SU-DHL-6 (cell line): ENCODE data around the gene NDUFAB1.
"Not testable (repeated sequence)": the region's sequence is repeated elsewhere in the genome, so short reads cannot be mapped to it uniquely, and the experiment has no call there.

Experiments
- H2AFZ ChIP-seq: fragments of 200-600 bp; sonication (generic); 2 replicates; pipeline ENCODE4 v1.6.1; 2014; ENCODE audit warnings: low read depth, mild to moderate bottlenecking, moderate library complexity, mixed read lengths, antibody characterized with exemption, low read length; ENCODE audit not compliant: severe bottlenecking
- H3F3A ChIP-seq: fragments of 200-600 bp; shearing (Covaris generic); 2 replicates; pipeline ENCODE4 v1.6.0; 2016; ENCODE audit warnings: antibody characterized with exemption, mild to moderate bottlenecking; ENCODE audit not compliant: insufficient read depth
- H3K27ac ChIP-seq: fragments of 200-600 bp; sonication (generic); 2 replicates; pipeline ENCODE4 v1.5.1; 2016; ENCODE audit warnings: low read depth, mild to moderate bottlenecking, low read length, moderate library complexity, mixed read lengths
- H3K27me3 ChIP-seq: fragments of 200-600 bp; sonication (generic), shearing (Covaris generic); 2 replicates; pipeline ENCODE4 v1.6.0; 2014; ENCODE audit warnings: mild to moderate bottlenecking, low read length
- H3K36me3 ChIP-seq: fragments of 200-600 bp; sonication (generic); 2 replicates; pipeline ENCODE4 v1.6.1; 2014; ENCODE audit warnings: mild to moderate bottlenecking, low read length, mixed read lengths
- H3K4me2 ChIP-seq: fragments of 300-600, 200-600 bp; shearing (Covaris generic), sonication (generic); 2 replicates; pipeline ENCODE4 v1.6.0; 2014; ENCODE audit warnings: low read length, low read depth, mild to moderate bottlenecking; ENCODE audit not compliant: poor library complexity, severe bottlenecking
- H3K4me3 ChIP-seq: fragments of 200-600 bp; sonication (generic); 2 replicates; pipeline ENCODE4 v1.5.1; 2014; ENCODE audit warnings: antibody characterized with exemption, low read length, mild to moderate bottlenecking, mixed read lengths; ENCODE audit not compliant: insufficient read depth, poor library complexity, severe bottlenecking
- H3K79me2 ChIP-seq: fragments of 200-600 bp; sonication (generic); 2 replicates; pipeline ENCODE4 v1.6.1; 2014; ENCODE audit warnings: mild to moderate bottlenecking, low read length, moderate library complexity; ENCODE audit not compliant: insufficient read depth
- H3K9ac ChIP-seq: fragments of 200-600 bp; sonication (generic); 2 replicates; pipeline ENCODE4 v1.7.0; 2014; ENCODE audit warnings: mild to moderate bottlenecking, low read length
- H3K9me2 ChIP-seq: fragments of 200-600 bp; sonication (generic); replicated peaks from 2 replicates; pipeline ENCODE4 v1.6.1; 2014; ENCODE audit warnings: low read length; ENCODE audit not compliant: insufficient read depth
- H3K9me3 ChIP-seq: fragments of 200-600 bp; sonication (generic); 2 replicates; pipeline ENCODE4 v1.6.1; 2014; ENCODE audit warnings: low read length, mixed read lengths; ENCODE audit not compliant: insufficient read depth
- H4K20me1 ChIP-seq: fragments of 200-600 bp; sonication (generic); 2 replicates; pipeline ENCODE4 v1.6.1; 2014; ENCODE audit warnings: low read depth, mild to moderate bottlenecking, antibody characterized with exemption, low read length, moderate library complexity, mixed read lengths
- EZH2phosphoT487 ChIP-seq: fragments of 200-600 bp; sonication (generic), shearing (Covaris generic); conservative IDR thresholded peaks from 2 replicates; pipeline ENCODE4 v1.6.1; 2018; ENCODE audit warnings: mild to moderate bottlenecking, antibody characterized with exemption, low read length, moderate library complexity, mixed read lengths
- TF ChIP-seq, protein P1 (sequence below): fragments of 200-600 bp; sonication (generic); IDR thresholded peaks from one replicate; pipeline ENCODE4 v1.5.1; 2017; ENCODE audit warnings: antibody characterized with exemption, mild to moderate bottlenecking, low read length, moderate library complexity; ENCODE audit not compliant: insufficient read depth, poor library complexity, severe bottlenecking

Gene NDUFAB1

DNA sequence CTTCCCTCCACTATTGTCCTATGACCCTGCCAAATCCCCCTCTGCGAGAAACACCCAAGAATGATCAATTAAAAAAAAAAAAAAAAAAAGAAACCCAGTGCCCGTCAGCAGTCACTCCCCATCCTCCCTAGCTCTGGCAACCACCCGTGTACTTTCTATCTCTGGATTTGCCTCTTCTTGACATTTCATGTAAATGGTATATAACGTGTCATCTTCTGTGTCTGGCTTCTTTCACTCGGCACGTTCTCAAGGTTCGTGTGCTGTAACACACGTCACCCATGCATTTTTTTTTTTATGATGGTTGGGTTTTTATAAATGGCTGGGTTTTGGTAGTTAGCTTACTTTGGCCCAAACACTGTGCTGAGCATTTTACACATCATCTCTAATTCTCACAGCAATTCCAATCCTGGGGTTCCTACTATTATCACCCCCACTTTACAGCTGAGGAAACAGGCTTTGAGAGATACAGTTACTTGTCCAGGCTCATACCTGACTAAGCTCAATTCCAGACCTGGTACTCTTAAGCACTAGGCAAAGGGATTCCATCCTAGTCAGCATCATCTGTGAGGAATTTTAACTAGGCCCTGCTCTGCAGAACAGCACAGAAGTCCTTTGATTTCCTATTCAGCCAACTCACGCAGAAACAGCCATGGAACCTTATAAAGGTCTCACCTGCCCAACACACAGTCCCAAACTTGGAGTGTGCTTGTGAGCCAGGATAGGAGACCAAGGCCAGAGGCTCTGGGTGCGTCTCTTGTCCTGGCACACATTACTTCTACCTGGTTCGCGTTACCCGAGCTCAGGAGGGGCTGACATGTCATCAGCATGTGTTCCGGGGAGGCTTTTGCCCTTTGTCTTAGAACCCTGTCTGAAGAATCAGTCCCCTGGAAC, 11.7 kb downstream of the NDUFAB1 start:
- H3K27me3 ChIP-seq = no peaks in the 10 kb centered on the region
- TF ChIP-seq, protein P1, sequence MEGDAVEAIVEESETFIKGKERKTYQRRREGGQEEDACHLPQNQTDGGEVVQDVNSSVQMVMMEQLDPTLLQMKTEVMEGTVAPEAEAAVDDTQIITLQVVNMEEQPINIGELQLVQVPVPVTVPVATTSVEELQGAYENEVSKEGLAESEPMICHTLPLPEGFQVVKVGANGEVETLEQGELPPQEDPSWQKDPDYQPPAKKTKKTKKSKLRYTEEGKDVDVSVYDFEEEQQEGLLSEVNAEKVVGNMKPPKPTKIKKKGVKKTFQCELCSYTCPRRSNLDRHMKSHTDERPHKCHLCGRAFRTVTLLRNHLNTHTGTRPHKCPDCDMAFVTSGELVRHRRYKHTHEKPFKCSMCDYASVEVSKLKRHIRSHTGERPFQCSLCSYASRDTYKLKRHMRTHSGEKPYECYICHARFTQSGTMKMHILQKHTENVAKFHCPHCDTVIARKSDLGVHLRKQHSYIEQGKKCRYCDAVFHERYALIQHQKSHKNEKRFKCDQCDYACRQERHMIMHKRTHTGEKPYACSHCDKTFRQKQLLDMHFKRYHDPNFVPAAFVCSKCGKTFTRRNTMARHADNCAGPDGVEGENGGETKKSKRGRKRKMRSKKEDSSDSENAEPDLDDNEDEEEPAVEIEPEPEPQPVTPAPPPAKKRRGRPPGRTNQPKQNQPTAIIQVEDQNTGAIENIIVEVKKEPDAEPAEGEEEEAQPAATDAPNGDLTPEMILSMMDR = no peak
- TF ChIP-seq EZH2phosphoT487 = no peak
- no peak overlapping the region for H2AFZ ChIP-seq
- H4K20me1 ChIP-seq = no peaks in the 10 kb centered on the region
- H3K9ac ChIP-seq = no peak overlapping the region
- no peak overlapping the region for H3K4me3 ChIP-seq
- no peak overlapping the region for H3K4me2 ChIP-seq
- H3K9me3 ChIP-seq = no peaks in the 10 kb centered on the region
- H3K27ac ChIP-seq = no peak overlapping the region
- peaks cover 22% of the 10 kb centered on the region; the same call in 1 of the 2 replicates for H3K79me2 ChIP-seq
- H3F3A ChIP-seq = peaks cover 7% of the 10 kb centered on the region; the same call in 1 of the 2 replicates
- H3K9me2 ChIP-seq = no peaks in the 10 kb centered on the region
- H3K36me3 ChIP-seq = peaks cover 9% of the 10 kb centered on the region; the same call in 1 of the 2 replicates

DNA sequence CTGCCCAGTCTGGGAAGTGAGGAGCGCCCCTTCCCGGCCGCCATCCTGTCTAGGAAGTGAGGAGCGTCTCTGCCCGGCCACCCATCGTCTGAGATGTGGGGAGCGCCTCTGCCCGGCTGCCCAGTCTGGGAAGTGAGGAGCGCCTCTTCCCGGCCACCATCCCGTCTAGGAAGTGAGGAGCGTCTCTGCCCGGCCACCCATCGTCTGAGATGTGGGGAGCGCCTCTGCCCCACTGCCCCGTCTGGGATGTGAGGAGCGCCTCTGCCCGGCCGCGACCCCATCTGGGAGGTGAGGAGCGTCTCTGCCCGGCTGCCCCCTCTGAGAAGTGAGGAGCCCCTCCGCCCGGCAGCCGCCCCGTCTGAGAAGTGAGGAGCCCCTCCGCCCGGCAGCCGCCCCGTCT, 12.8 kb downstream of the NDUFAB1 start:
- not testable (repeated sequence) for H3K36me3 ChIP-seq, H3K27me3 ChIP-seq, H3K9me2 ChIP-seq, H2AFZ ChIP-seq, H3F3A ChIP-seq, H3K9ac ChIP-seq, H3K27ac ChIP-seq, H3K9me3 ChIP-seq, H3K4me3 ChIP-seq, H4K20me1 ChIP-seq, H3K4me2 ChIP-seq
- H3K79me2 ChIP-seq = 0 out of 2 replicates have a peak, but pooled peaks cover 11% of the 10 kb centered on the region

DNA sequence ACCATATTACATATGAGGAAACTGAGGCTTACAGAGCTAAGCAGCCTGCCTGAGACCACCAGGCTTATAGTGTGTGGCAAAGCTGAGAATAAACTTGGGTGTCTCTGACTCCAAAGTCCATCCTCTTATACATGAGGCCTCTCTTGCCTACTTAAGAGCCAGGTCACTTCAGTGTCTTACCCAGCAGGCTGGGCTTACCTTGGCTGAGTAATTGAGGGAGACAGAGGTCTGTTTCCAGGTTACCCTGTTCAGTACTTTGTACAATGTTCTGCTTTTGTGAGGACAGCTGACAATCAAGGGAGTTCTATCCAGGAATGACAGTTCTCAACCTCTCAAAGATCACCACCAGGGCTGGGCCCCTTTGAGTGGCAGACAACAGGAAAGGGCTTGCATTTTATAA, 14.4 kb downstream of the NDUFAB1 start:
- H3K9ac ChIP-seq = no peak overlapping the region
- no peaks in the 10 kb centered on the region for H3K9me2 ChIP-seq
- 0 out of 2 replicates have a peak, but pooled peaks cover under 1% of the 10 kb centered on the region for H3K79me2 ChIP-seq
- H3K4me2 ChIP-seq = no peak overlapping the region
- peaks cover 9% of the 10 kb centered on the region; the same call in 1 of the 2 replicates for H3K36me3 ChIP-seq
- no peak overlapping the region for H3K27ac ChIP-seq
- no peaks in the 10 kb centered on the region for H3K27me3 ChIP-seq
- H3F3A ChIP-seq = peaks cover 10% of the 10 kb centered on the region; the same call in 1 of the 2 replicates
- no peaks in the 10 kb centered on the region for H4K20me1 ChIP-seq
- no peaks in the 10 kb centered on the region for H3K9me3 ChIP-seq
- H2AFZ ChIP-seq = no peak overlapping the region
- no peak for TF ChIP-seq EZH2phosphoT487
- TF ChIP-seq, protein P1 = no peak
- H3K4me3 ChIP-seq = no peak overlapping the region

DNA sequence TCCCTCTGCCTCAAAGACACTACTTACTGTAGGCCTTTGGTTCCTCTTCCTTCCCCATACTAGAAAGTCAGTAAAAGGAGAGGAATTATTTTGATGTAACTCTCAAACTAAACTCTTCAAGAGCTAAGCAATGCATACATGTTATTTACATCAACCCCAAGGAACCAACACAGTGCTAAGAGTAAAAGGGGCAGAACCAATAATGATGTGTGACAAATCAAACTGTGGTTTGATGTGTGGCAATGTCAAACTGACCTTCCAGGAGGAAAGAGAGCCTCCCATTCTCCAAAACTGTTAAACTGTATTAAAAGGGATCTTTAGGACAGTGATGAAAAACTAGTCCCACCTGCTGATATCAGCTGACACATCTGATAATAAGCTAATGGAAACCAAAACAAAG, 15.7 kb downstream of the NDUFAB1 start:
- Histone ChIP-seq H3K4me2 (no peak overlapping the region), H4K20me1 (no peaks in the 10 kb centered on the region), H3K36me3 (peaks cover 9% of the 10 kb centered on the region; the same call in 1 of the 2 replicates), H3K79me2 (no peaks in the 10 kb centered on the region), H3K9me3 (no peaks in the 10 kb centered on the region), H2AFZ (no peak overlapping the region), H3K27me3 (no peaks in the 10 kb centered on the region), H3K9me2 (no peaks in the 10 kb centered on the region), H3F3A (peaks cover 10% of the 10 kb centered on the region; the same call in 1 of the 2 replicates), H3K4me3 (no peak overlapping the region), H3K9ac (no peak overlapping the region), H3K27ac (no peak overlapping the region)
- TF ChIP-seq EZH2phosphoT487 = no peak
- TF ChIP-seq, protein P1 = no peak
